LNCaP clone FGC (cell line): ENCODE results near the gene SIRT6.
"Not testable (repeated sequence)": the region's sequence is repeated elsewhere in the genome, so short reads cannot be mapped to it uniquely, and the experiment has no call there.

Experiments used
- DNase-seq: peaks from one replicate; pipeline ENCODE4 v3.0.0-alpha.2; 2011; ENCODE audit warnings: low read depth
- H3K4me3 ChIP-seq: 2 replicates; pipeline ENCODE4 v1.5.1; 2011; ENCODE audit warnings: mild to moderate bottlenecking, low read depth, low read length, control low read depth
- TF ChIP-seq, protein P1 (sequence below): IDR thresholded peaks from 2 replicates; pipeline ENCODE4 v1.5.1; 2012; ENCODE audit warnings: mild to moderate bottlenecking; ENCODE audit not compliant: control insufficient read depth, insufficient read depth; ENCODE audit errors: extremely low read depth

Gene SIRT6

DNA sequence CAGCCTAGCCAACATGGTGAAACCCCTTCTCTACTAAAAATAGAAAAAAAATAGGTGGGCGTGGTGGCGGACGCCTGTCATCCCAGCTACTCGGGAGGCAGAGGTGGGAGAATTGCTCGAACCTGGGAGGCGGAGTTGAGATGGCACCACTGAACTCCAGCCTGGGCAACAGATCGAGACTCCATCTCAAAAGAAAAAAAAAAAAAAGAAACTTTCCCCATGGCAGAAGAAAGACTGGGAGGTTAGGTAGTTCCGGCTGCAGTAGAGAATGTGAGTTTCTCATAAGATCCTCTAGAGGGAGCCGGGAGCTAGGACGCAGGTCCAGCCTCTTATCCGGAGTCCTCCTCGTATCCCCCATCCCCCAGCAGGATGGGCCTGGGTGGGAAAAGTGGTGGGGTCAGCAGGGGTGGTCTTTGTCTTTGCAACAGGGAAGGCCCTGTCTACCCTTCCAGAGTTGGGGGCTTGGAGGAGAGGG, 42.1 kb downstream of the SIRT6 start:
- TF ChIP-seq, protein P1, sequence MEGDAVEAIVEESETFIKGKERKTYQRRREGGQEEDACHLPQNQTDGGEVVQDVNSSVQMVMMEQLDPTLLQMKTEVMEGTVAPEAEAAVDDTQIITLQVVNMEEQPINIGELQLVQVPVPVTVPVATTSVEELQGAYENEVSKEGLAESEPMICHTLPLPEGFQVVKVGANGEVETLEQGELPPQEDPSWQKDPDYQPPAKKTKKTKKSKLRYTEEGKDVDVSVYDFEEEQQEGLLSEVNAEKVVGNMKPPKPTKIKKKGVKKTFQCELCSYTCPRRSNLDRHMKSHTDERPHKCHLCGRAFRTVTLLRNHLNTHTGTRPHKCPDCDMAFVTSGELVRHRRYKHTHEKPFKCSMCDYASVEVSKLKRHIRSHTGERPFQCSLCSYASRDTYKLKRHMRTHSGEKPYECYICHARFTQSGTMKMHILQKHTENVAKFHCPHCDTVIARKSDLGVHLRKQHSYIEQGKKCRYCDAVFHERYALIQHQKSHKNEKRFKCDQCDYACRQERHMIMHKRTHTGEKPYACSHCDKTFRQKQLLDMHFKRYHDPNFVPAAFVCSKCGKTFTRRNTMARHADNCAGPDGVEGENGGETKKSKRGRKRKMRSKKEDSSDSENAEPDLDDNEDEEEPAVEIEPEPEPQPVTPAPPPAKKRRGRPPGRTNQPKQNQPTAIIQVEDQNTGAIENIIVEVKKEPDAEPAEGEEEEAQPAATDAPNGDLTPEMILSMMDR: peak; percentile 64
- H3K4me3 ChIP-seq: no peak overlapping the region
- peak; percentile 21 for DNase-seq

DNA sequence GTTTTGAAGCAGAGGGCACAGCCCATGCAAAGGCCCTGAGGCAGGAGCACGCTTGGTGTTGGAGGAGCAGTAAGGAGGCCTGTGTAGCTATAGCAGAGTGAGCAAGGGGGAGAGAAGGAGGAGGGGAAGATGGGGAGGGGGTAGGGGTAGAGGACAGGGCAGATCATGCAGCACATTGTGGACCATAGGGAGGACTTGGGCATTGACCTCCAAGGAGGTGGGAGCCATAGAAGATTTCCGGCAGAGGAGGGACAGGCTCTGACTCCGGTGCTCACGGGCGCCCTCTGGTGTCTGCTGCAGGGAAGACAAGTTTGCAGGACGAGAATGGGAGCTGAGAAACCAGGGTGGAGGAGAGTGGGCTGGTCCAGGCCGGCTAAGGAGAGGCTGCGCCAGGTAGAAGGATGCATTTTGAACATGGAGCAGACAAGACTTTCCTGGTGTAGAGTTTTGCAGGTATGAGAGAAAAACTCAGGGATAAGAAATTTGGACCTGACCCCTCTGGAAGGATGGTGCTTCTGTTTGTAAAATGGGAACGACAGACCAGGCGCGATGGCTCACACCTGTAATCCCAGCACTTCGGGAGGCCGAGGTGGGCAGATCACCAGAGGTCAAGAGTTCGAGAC, 42.6 kb downstream of the SIRT6 start:
- DNase-seq: no peak
- H3K4me3 ChIP-seq: no peak overlapping the region
- TF ChIP-seq, protein P1: peak; percentile 56

DNA sequence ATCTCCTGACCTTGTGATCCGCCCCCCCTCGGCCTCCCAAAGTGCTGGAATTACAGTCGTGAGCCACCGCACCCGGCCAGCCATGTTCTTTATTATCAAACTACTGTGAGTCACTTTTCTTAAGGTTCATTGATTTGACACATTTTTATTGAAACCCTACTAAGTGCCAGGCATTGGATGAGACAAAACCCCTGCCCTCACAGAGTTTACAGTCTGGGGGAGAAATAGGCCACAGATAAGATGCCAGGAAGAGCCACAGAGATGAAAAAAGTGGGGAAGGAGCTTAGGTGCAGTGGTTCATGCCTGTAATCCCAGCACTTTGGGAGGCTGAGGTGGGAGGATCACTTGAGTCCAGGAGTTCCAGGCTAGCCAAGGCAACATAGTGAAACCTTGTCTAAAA, 43.9 kb downstream of the SIRT6 start:
- DNase-seq: no peak
- H3K4me3 ChIP-seq: no peak overlapping the region
- TF ChIP-seq, protein P1: no peak

DNA sequence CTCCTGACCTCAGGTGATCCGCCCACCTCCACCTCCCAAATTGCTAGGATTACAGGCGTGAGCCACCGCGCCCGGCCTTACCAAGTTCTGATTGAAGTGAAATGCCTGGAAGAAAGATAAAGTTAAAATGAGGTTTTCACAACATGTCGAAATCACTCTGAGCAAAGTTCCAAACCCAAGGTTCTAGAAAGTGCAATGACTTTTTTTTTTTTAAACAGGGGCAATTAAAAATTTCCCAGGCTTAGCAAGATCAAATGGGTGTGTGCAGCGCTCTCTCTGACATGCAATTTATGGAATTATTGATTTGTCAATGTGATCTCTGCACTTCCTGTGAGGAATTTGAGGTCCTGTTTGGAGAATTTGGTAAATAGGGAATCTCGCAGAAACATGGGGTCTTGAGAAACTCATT, 45.7 kb downstream of the SIRT6 start:
- H3K4me3 ChIP-seq: no peak overlapping the region
- TF ChIP-seq, protein P1: no peak
- DNase-seq: no peak

DNA sequence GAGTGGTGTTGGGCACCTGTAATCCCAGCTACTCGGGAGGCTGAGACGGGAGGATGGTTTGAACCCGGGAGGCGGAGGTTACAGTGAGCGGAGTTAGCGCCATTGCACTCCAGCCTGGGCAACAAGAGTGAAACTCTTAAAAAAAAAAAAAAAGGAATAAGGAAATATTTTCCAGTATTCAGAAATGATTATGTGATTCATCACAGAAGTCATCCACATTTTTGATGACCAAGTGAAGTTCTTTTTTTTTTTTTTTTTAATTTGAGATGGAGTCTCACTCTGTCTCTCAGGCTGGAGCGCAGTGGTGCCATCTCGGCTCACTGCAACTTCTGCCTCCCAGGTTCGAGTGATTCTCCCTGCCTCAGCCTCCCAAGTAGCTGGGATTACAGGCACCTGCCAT, 47.0 kb downstream of the SIRT6 start:
- DNase-seq, H3K4me3 ChIP-seq: not testable (repeated sequence)

DNA sequence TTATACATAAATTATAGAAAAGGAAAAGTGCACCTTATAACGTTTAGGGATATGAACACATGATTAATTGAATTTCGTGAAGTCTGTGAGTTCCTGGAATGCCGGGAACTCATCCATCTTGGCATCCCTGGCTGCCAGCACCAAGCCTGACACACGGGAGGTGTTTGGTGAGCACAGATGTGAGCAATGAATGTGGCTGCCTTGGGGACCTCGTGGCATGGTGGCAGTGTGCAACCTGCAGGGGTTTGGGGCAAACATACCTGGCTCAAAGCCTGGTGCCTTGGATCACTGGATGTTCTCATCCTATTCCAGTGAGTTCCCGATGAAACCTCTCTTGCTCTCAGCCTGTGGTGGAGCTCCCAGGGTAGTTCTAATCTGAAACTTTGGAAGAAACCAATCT, 48.0 kb downstream of the SIRT6 start:
- no peak for DNase-seq
- TF ChIP-seq, protein P1: no peak
- no peak overlapping the region for H3K4me3 ChIP-seq

DNA sequence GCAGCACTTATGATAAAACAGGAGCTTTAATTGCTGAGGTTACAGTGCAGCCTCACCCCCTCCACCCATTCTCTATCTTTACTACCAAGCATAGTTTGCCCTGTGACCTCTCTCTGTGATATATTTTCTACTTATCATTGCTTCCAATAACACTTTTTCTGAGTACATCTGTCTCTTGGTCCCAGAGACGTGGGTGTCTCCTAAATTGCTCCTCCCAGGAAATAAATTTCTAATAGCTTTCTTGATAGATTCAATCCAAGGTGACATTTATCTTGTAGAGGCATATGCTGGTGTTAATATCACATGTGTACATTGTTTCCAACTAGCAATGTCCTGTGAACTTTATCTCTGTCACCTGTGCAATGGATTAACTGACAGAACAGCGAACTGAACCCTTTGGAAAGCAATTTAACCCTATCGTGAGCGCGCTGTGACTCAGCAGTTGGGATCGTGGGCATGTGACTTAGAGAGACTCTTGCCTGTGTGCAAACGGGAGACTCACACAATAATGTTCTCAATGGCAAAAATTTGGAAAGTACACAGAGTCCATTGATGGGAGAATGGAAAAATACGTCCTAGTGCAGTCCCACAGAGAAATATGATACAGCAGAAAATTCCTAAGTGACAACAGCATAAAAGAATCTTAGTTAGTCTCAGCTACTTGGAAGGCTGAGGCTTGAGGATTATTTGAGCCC, 51.5 kb downstream of the SIRT6 start:
- TF ChIP-seq, protein P1: no peak
- no peak overlapping the region for H3K4me3 ChIP-seq
- no peak for DNase-seq

DNA sequence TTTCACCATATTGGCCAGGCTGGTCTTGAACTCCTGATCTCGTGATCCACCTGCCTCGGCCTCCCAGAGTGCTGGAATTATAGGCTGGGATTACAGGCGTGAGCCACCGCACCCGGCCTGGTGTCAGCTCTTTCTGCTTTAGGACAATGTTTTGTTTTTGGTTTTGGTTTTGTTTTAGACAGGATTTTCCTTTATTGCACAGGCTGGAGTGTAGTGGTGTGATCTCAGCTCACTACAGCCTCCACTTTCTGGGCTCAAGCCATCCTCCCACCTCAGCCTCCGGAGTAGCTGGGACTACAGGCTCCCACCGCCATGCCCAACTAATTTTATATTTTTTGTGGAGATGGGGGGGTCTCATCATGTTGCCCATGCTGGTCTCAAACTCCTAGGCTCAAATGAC, 53.3 kb downstream of the SIRT6 start:
- not testable (repeated sequence) for H3K4me3 ChIP-seq, DNase-seq

DNA sequence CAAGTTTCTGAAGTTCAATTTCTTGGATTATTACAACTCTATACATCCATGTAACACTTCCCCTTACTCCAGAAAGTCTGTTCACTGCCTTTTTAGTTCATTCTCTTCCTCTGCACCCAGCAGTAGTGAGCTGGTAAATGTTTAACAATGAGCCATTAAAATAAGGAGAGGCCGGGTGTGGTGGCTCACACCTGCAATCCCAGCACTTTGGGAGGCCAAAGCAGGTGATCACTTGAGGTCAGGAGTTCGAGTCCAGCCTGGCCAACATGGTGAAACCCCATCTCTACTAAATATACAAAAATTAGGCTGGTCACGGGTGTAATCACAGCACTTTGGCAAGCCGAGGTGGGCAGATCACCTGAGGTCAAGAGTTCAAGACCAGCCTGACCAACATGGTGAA, 55.0 kb downstream of the SIRT6 start:
- not testable (repeated sequence) for H3K4me3 ChIP-seq, DNase-seq
